Stimulated activated CD8-positive, alpha-beta memory T cell treated with anti-CD3 and anti-CD28 coated beads, Interleukin-4, amount 100 ng/mL, for 24 hours (primary cell): ENCODE results near the gene NHLH2.

Experiments
- DNase-seq: peaks from one replicate; pipeline ENCODE4 v3.0.0-alpha.2; 2020; ENCODE audit warnings: low read depth

The NHLH2 gene

DNA sequence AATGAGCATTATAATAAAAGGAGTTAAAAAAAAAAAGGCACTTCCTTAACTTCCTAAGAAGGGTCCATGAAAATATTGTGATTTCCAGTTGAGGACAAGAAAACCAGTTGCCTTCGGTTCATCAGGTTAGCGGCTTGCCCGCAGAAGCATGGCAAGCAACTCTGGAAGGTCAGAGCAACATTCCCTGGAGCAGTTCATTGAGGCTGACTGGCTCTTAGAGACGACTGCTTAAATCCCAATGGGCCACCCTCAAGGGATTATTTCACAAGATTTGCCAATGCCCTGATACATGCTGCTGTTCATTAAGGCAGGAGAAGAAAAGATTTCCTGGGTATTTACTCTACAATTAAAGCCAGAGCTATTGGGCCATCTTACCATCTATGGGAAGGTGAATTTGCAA lies 43.4 kb downstream of the NHLH2 start:
- DNase-seq: no peak

- DNase-seq: no peak
These were observed 44.0 kb downstream of the NHLH2 start for GRCh38 chr1:115796897-115797296.

DNA sequence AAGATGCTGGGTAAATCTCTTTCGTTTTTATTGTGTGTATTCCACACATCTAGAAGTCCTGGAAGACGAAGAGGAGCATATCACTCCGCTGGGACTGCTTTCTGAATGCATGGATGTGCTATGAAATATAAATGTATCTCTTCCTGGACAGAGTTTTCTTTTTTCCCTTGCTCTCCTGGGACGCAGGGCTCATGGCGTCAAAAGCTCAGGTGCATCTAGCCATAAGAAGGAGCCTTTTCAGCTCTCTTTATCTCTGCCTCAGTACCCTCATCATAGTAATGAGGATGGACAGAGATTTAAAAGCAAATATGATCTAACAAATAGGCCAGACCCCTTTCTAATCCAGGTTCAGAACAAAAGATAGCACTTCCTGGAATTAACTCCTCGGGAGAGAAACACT lies 44.9 kb downstream of the NHLH2 start:
- DNase-seq: no peak

DNA sequence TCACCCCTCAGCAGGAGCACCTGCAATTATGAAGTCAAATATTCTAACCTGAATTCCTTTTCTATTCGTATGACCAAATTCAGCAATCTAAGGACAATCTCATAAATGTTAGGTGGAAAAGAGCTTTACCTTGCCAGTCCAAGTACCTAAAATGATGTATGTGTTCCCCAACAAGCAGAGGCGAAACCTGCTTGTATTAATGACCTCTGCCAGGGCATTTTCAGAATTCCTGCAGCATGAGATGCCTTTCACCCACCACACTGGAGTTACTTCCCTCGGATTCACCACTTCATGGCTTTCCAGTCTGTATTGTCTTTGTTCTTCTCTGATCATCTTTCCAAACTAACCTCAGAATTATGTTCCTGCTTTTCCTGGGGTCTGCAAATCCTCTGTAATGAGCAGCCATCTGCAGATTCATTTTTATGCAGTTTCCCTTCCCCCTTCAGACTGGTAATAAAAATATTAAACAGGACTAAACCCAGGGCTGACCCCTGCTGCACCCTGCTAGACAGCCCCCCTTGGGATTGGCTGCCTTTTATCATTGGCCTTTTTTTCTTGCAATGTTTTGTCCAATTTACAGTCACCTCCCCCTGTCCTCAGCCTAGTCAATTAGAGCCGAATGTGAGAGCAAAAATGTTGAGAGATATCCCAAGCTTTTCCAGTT lies 45.8 kb downstream of the NHLH2 start:
- DNase-seq: no peak

DNA sequence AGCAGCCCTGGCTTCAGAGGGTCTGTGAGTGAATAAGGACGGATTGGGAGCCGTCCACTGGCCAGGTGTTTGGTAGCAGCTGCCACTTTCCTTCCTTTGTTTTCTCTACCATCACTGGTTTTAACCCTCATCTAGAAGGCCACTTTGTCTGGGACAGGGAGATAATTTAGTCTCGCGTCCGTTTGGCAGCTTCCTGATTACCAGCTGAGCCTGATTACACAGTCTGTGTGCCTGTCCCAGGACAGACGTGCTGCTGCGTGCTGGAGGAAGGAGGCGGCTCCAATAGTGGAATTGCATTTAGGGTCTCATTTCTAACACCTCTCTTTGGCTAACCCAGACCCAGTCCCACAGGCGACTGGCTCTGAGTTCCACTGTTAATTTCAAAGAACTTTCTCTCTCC lies 47.8 kb downstream of the NHLH2 start:
- DNase-seq: no peak

DNA sequence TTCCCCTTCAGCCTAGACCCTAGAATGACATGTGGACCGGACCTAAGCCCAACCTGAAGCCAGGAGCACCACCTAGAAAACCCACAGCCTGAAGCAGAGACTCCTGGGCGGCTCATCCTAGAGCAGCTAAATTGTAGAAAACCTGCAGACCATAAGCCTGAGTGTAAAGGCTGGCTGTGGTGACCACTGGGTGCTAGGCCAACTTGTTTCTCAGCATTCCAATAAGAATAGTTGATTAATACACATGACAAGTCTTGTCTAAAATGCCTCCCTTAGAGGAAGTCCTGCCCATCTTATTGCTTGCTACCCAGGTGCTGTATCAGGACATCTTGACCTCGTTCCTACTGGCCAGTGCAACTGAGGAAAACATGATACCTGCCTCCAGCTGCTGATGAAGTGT lies 49.1 kb downstream of the NHLH2 start:
- DNase-seq: no peak

- no peak for DNase-seq
These were observed 50.1 kb downstream of the NHLH2 start for GRCh38 chr1:115790846-115791245.

- DNase-seq: no peak
These were observed 50.6 kb downstream of the NHLH2 start for GRCh38 chr1:115790356-115790755.
